ENCODE measurements around the gene ZNF224.

Gene ZNF224

DNA sequence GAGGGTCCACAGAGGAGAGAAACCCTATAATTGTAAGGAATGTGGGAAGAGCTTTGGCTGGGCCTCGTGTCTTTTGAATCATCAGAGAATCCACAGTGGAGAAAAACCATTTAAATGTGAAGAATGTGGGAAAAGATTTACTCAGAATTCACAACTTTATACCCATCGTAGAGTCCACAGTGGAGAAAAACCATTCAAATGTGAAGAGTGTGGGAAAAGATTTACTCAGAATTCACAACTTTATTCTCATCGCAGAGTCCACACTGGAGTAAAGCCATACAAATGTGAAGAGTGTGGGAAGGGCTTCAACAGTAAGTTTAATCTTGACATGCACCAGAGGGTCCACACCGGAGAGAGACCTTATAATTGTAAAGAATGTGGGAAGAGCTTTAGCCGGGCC lies 37.8 kb downstream of the ZNF224 start (continued):
- TF ChIP-seq, protein P1, sequence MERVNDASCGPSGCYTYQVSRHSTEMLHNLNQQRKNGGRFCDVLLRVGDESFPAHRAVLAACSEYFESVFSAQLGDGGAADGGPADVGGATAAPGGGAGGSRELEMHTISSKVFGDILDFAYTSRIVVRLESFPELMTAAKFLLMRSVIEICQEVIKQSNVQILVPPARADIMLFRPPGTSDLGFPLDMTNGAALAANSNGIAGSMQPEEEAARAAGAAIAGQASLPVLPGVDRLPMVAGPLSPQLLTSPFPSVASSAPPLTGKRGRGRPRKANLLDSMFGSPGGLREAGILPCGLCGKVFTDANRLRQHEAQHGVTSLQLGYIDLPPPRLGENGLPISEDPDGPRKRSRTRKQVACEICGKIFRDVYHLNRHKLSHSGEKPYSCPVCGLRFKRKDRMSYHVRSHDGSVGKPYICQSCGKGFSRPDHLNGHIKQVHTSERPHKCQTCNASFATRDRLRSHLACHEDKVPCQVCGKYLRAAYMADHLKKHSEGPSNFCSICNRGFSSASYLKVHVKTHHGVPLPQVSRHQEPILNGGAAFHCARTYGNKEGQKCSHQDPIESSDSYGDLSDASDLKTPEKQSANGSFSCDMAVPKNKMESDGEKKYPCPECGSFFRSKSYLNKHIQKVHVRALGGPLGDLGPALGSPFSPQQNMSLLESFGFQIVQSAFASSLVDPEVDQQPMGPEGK (CRISPR knock-in tag; IDR thresholded peaks at IDR 0.05; ENCODE audit: borderline replicate concordance), result no peak
- TF ChIP-seq ZFP3 (CRISPR knock-in tag; IDR thresholded peaks at IDR 0.05), result no peak
- no peak for TF ChIP-seq ISL1 (CRISPR knock-in tag; IDR thresholded peaks at IDR 0.05)
- TF ChIP-seq GLIS3 (CRISPR knock-in tag; IDR thresholded peaks at IDR 0.05), result no peak
- TF ChIP-seq CSDC2 (CRISPR knock-in tag; IDR thresholded peaks at IDR 0.05), result no peak

DNA sequence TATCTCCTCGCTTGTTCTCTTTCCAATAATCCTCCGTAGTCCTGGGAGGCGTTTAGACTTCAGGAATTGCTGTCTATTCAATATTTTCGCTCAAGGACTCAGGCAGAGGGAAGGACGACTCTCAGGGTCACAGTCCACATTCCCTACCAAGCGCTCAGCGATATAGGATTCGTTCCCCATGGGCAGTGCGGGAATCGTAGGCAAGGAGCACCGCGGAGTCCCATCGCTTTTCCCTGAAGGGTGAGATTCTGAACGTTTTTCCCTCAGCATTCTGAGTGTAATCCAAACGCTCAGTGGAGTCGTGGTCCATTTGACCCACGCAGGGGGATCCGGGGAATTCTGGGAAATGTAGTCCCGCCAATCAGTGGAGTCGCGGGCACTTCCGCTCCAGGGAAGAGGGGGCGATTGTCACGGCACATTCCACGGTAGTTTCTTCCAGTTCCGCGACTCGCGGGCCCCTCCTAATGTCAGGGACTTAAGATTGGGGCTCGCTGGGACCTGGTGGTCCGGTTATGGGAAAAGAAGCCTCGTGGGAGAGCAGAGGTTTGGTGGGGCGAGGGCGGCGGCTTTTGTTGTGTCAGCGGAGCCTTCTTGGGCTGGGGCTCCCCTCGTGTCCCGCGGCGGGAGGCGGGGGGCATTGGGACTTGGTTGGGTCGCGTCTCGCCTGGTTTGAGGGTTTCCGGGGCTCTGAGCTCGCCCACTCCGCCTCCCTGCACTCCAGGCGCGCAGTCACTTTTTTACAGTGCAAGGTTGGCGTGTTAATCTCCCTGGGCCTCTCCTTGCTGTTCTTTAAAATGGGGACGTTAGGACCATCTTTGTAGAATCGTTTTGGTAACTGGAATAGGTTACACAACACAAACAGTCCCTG lies 47.3 kb downstream of the ZNF224 start, which contains the start of gene ZNF234:
Gene ZNF234, plus strand, starts transcription at position 364 of the 868 bp plus-strand sequence. CDS start 3,079 bp downstream, outside the sequence.
- ATAC-seq, result peak; percentile 97
- TF ChIP-seq, protein P2, sequence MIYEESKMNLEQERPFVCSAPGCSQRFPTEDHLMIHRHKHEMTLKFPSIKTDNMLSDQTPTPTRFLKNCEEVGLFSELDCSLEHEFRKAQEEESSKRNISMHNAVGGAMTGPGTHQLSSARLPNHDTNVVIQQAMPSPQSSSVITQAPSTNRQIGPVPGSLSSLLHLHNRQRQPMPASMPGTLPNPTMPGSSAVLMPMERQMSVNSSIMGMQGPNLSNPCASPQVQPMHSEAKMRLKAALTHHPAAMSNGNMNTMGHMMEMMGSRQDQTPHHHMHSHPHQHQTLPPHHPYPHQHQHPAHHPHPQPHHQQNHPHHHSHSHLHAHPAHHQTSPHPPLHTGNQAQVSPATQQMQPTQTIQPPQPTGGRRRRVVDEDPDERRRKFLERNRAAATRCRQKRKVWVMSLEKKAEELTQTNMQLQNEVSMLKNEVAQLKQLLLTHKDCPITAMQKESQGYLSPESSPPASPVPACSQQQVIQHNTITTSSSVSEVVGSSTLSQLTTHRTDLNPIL (CRISPR knock-in tag; IDR thresholded peaks at IDR 0.05; ENCODE audit: low read depth), result no peak
- TF ChIP-seq BACH2 (CRISPR knock-in tag; IDR thresholded peaks at IDR 0.05; ENCODE audit: borderline replicate concordance) (no peak), SNAI2 (CRISPR knock-in tag; IDR thresholded peaks at IDR 0.05) (no peak), ISL1 (CRISPR knock-in tag; IDR thresholded peaks at IDR 0.05) (no peak), ESRRG (CRISPR knock-in tag; IDR thresholded peaks at IDR 0.05) (no peak), ZNF565 (CRISPR knock-in tag; conservative IDR thresholded peaks at IDR 0.05; ENCODE audit: low read depth) (no peak), ZNF8 (CRISPR knock-in tag; IDR thresholded peaks at IDR 0.05) (no peak), OSR1 (CRISPR knock-in tag; IDR thresholded peaks at IDR 0.05) (no peak), ARNTL (CRISPR knock-in tag; IDR thresholded peaks at IDR 0.05; ENCODE audit: borderline replicate concordance, low read depth) (no peak), TCF4 (CRISPR knock-in tag; IDR thresholded peaks at IDR 0.05; ENCODE audit: borderline replicate concordance) (no peak), PPARA (CRISPR knock-in tag; IDR thresholded peaks at IDR 0.05; ENCODE audit: borderline replicate concordance) (no peak), TOX (CRISPR knock-in tag; IDR thresholded peaks at IDR 0.05; ENCODE audit: borderline replicate concordance) (no peak), CSDC2 (CRISPR knock-in tag; IDR thresholded peaks at IDR 0.05) (no peak), GLIS3 (CRISPR knock-in tag; IDR thresholded peaks at IDR 0.05) (no peak), ZFP3 (CRISPR knock-in tag; IDR thresholded peaks at IDR 0.05) (no peak), RARB (CRISPR knock-in tag; IDR thresholded peaks at IDR 0.05) (no peak)
- TF ChIP-seq, protein P3, sequence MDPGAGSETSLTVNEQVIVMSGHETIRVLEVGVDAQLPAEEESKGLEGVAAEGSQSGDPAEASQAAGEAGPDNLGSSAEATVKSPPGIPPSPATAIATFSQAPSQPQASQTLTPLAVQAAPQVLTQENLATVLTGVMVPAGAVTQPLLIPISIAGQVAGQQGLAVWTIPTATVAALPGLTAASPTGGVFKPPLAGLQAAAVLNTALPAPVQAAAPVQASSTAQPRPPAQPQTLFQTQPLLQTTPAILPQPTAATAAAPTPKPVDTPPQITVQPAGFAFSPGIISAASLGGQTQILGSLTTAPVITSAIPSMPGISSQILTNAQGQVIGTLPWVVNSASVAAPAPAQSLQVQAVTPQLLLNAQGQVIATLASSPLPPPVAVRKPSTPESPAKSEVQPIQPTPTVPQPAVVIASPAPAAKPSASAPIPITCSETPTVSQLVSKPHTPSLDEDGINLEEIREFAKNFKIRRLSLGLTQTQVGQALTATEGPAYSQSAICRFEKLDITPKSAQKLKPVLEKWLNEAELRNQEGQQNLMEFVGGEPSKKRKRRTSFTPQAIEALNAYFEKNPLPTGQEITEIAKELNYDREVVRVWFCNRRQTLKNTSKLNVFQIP (CRISPR knock-in tag; IDR thresholded peaks at IDR 0.05; ENCODE audit: borderline replicate concordance, low read depth), result no peak
- TF ChIP-seq, protein P4, sequence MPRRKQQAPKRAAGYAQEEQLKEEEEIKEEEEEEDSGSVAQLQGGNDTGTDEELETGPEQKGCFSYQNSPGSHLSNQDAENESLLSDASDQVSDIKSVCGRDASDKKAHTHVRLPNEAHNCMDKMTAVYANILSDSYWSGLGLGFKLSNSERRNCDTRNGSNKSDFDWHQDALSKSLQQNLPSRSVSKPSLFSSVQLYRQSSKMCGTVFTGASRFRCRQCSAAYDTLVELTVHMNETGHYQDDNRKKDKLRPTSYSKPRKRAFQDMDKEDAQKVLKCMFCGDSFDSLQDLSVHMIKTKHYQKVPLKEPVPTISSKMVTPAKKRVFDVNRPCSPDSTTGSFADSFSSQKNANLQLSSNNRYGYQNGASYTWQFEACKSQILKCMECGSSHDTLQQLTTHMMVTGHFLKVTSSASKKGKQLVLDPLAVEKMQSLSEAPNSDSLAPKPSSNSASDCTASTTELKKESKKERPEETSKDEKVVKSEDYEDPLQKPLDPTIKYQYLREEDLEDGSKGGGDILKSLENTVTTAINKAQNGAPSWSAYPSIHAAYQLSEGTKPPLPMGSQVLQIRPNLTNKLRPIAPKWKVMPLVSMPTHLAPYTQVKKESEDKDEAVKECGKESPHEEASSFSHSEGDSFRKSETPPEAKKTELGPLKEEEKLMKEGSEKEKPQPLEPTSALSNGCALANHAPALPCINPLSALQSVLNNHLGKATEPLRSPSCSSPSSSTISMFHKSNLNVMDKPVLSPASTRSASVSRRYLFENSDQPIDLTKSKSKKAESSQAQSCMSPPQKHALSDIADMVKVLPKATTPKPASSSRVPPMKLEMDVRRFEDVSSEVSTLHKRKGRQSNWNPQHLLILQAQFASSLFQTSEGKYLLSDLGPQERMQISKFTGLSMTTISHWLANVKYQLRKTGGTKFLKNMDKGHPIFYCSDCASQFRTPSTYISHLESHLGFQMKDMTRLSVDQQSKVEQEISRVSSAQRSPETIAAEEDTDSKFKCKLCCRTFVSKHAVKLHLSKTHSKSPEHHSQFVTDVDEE (CRISPR knock-in tag; IDR thresholded peaks at IDR 0.05), result no peak
- TF ChIP-seq, protein P1 (CRISPR knock-in tag; IDR thresholded peaks at IDR 0.05; ENCODE audit: borderline replicate concordance), result no peak

DNA sequence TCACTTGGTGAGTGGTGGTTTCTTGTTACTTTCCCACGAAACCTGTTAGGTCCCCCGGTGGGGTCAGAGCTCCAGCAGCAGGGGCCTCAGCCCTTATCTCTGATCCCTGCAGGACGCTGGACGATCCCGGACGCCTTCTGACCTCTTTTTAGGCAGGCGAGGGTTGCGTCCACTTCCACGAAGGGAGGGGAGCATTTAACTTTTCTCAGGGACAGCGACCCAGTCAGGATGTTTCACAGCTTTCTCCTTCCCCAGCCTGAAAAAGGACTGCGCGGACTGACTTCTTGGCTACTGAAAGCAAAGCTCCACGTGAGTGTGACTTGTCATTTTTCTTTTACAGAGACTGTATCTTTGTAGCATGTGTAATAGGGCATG lies 47.9 kb downstream of the ZNF224 start:
- peak; percentile 48 for ATAC-seq
- TF ChIP-seq ZNF565 (CRISPR knock-in tag; conservative IDR thresholded peaks at IDR 0.05; ENCODE audit: low read depth), result no peak
- TF ChIP-seq ISL1 (CRISPR knock-in tag; IDR thresholded peaks at IDR 0.05), result no peak
- TF ChIP-seq SNAI2 (CRISPR knock-in tag; IDR thresholded peaks at IDR 0.05), result no peak
- no peak for TF ChIP-seq ZC3H10 (CRISPR knock-in tag; IDR thresholded peaks at IDR 0.05)
- TF ChIP-seq PPARA (CRISPR knock-in tag; IDR thresholded peaks at IDR 0.05; ENCODE audit: borderline replicate concordance), result no peak
- TF ChIP-seq, protein P5, sequence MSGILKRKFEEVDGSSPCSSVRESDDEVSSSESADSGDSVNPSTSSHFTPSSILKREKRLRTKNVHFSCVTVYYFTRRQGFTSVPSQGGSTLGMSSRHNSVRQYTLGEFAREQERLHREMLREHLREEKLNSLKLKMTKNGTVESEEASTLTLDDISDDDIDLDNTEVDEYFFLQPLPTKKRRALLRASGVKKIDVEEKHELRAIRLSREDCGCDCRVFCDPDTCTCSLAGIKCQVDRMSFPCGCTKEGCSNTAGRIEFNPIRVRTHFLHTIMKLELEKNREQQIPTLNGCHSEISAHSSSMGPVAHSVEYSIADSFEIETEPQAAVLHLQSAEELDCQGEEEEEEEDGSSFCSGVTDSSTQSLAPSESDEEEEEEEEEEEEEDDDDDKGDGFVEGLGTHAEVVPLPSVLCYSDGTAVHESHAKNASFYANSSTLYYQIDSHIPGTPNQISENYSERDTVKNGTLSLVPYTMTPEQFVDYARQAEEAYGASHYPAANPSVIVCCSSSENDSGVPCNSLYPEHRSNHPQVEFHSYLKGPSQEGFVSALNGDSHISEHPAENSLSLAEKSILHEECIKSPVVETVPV (CRISPR knock-in tag; IDR thresholded peaks at IDR 0.05), result no peak
- no peak for TF ChIP-seq ZNF8 (CRISPR knock-in tag; IDR thresholded peaks at IDR 0.05)

All from SK-N-SH treated with all-trans-retinoic acid at 6 μM for 48 hours (cell line).